Karpas-422 (cell line): Measurements from ENCODE around the gene H1-8. TPM values are rescaled to one million over a fixed set of nuclear protein-coding genes. Genes with fewer than 3 reads are reported as not detected.

Source experiments
- DNase-seq: peaks from one replicate; pipeline ENCODE4 v3.0.0-alpha.2; 2015
- H2AFZ ChIP-seq: fragments of 200-600 bp; sonication (generic); 2 replicates; pipeline ENCODE4 v1.6.1; 2014; ENCODE audit warnings: antibody characterized with exemption, low read length, mixed read lengths
- H3K27ac ChIP-seq: fragments of 200-600 bp; sonication (generic); 2 replicates; pipeline ENCODE4 v1.5.1; 2014; ENCODE audit warnings: mild to moderate bottlenecking, low read length, moderate library complexity
- H3K27me3 ChIP-seq: fragments of 200-600 bp; sonication (generic); 2 replicates; pipeline ENCODE4 v1.6.1; 2014; ENCODE audit warnings: low read length, mixed read lengths
- H3K36me3 ChIP-seq: fragments of 200-600 bp; sonication (generic); 2 replicates; pipeline ENCODE4 v1.6.1; 2014; ENCODE audit warnings: low read length, mixed read lengths; ENCODE audit not compliant: insufficient read depth
- H3K4me1 ChIP-seq: fragments of 200-600 bp; sonication (generic); 2 replicates; pipeline ENCODE4 v1.6.1; 2014; ENCODE audit warnings: mild to moderate bottlenecking, low read length, mixed read lengths
- H3K4me2 ChIP-seq: fragments of 200-600 bp; sonication (generic); 2 replicates; pipeline ENCODE4 v1.6.1; 2014; ENCODE audit warnings: low read length, low read depth, mild to moderate bottlenecking; ENCODE audit not compliant: poor library complexity, severe bottlenecking
- H3K4me3 ChIP-seq: fragments of 200-600 bp; sonication (generic); 2 replicates; pipeline ENCODE4 v1.5.1; 2014; ENCODE audit warnings: mild to moderate bottlenecking, antibody characterized with exemption, low read length, mixed read lengths
- H3K79me2 ChIP-seq: fragments of 200-600 bp; sonication (generic); 2 replicates; pipeline ENCODE4 v1.6.1; 2014; ENCODE audit warnings: mild to moderate bottlenecking, low read length, mixed read lengths
- H3K9ac ChIP-seq: fragments of 200-600 bp; sonication (generic); 2 replicates; pipeline ENCODE4 v1.6.0; 2014; ENCODE audit warnings: low read length
- H3K9me2 ChIP-seq: fragments of 200-600 bp; sonication (generic), shearing (Covaris generic); replicated peaks from 2 replicates; pipeline ENCODE4 v1.6.0; 2014; ENCODE audit warnings: mild to moderate bottlenecking, low read length, moderate library complexity; ENCODE audit not compliant: insufficient read depth
- H3K9me3 ChIP-seq: fragments of 300-700, 200-600 bp; sonication (generic); 2 replicates; pipeline ENCODE4 v1.6.1; 2014; ENCODE audit warnings: low read length, mixed read lengths
- H4K20me1 ChIP-seq: fragments of 200-600 bp; sonication (generic); 2 replicates; pipeline ENCODE4 v1.6.1; 2014; ENCODE audit warnings: mild to moderate bottlenecking, antibody characterized with exemption, low read length, low read depth; ENCODE audit not compliant: insufficient read depth
- total RNA-seq: library from RNA; depleted of rRNA; stranded (reverse); fragments of >200 nt; shearing (Covaris generic); gene quantifications from 2 replicates; pipeline ENCODE4 v1.2.3, GENCODE V29; 2014; ENCODE audit warnings: low replicate concordance

H1-8 gene
- total RNA-seq, 1 experiment from 2014 or later = not detected

GRCh38 chr3:129577366-129577765, 34.4 kb downstream of the H1-8 start:
- H2AFZ ChIP-seq = no peak overlapping the region
- no peaks in the 10 kb centered on the region for H3K9me3 ChIP-seq
- H3K79me2 ChIP-seq = no peaks in the 10 kb centered on the region
- DNase-seq = no peak
- H3K27ac ChIP-seq = no peak overlapping the region
- no peaks in the 10 kb centered on the region for H3K36me3 ChIP-seq
- H3K4me1 ChIP-seq = peaks cover 29% of the 10 kb centered on the region
- H3K9me2 ChIP-seq = no peaks in the 10 kb centered on the region
- no peak overlapping the region for H3K9ac ChIP-seq
- peaks cover 8% of the 10 kb centered on the region for H4K20me1 ChIP-seq
- no peaks in the 10 kb centered on the region for H3K27me3 ChIP-seq
- no peak overlapping the region; the same call in 1 of the 2 replicates for H3K4me3 ChIP-seq
- H3K4me2 ChIP-seq = peak overlapping the region; percentile 30

- Histone ChIP-seq H2AFZ (no peak overlapping the region), H3K36me3 (no peaks in the 10 kb centered on the region), H4K20me1 (peaks cover 14% of the 10 kb centered on the region), H3K27ac (no peak overlapping the region), H3K4me2 (peak overlapping the region; percentile 30), H3K9me3 (no peaks in the 10 kb centered on the region), H3K79me2 (no peaks in the 10 kb centered on the region), H3K4me3 (no peak overlapping the region; the same call in 1 of the 2 replicates), H3K27me3 (no peaks in the 10 kb centered on the region), H3K9ac (no peak overlapping the region), H3K9me2 (no peaks in the 10 kb centered on the region), H3K4me1 (peaks cover 36% of the 10 kb centered on the region)
- peak; percentile 77 for DNase-seq
These were observed 35.2 kb downstream of the H1-8 start for GRCh38 chr3:129577925-129578786.

GRCh38 chr3:129579991-129580390, 37.0 kb downstream of the H1-8 start:
- Histone ChIP-seq H3K4me1 (peaks cover 47% of the 10 kb centered on the region), H3K9ac (no peak overlapping the region), H4K20me1 (peaks cover 25% of the 10 kb centered on the region), H3K79me2 (no peaks in the 10 kb centered on the region), H3K27me3 (no peaks in the 10 kb centered on the region), H3K27ac (no peak overlapping the region), H2AFZ (no peak overlapping the region), H3K9me2 (no peaks in the 10 kb centered on the region), H3K4me2 (no peak overlapping the region), H3K36me3 (no peaks in the 10 kb centered on the region), H3K4me3 (no peak overlapping the region), H3K9me3 (no peaks in the 10 kb centered on the region)
- DNase-seq = no peak

GRCh38 chr3:129581623-129582022, 38.6 kb downstream of the H1-8 start:
- Histone ChIP-seq H3K4me3 (no peak overlapping the region), H3K9me3 (no peaks in the 10 kb centered on the region), H3K27me3 (no peaks in the 10 kb centered on the region), H3K4me1 (peaks cover 44% of the 10 kb centered on the region), H3K4me2 (no peak overlapping the region), H2AFZ (no peak overlapping the region), H3K9ac (no peak overlapping the region), H4K20me1 (peaks cover 25% of the 10 kb centered on the region), H3K36me3 (no peaks in the 10 kb centered on the region), H3K79me2 (no peaks in the 10 kb centered on the region), H3K27ac (no peak overlapping the region), H3K9me2 (no peaks in the 10 kb centered on the region)
- DNase-seq = no peak

GRCh38 chr3:129582799-129583198, 39.8 kb downstream of the H1-8 start:
- no peaks in the 10 kb centered on the region for H3K9me2 ChIP-seq
- H3K4me3 ChIP-seq = peak overlapping the region; percentile 16; the same call in 1 of the 2 replicates
- H3K79me2 ChIP-seq = no peaks in the 10 kb centered on the region
- no peak overlapping the region for H3K27ac ChIP-seq
- H4K20me1 ChIP-seq = peaks cover 25% of the 10 kb centered on the region
- H3K4me1 ChIP-seq = peaks cover 33% of the 10 kb centered on the region
- no peaks in the 10 kb centered on the region for H3K9me3 ChIP-seq
- H3K4me2 ChIP-seq = peak overlapping the region; percentile 46
- no peaks in the 10 kb centered on the region for H3K27me3 ChIP-seq
- no peak overlapping the region for H3K9ac ChIP-seq
- DNase-seq = no peak
- H3K36me3 ChIP-seq = no peaks in the 10 kb centered on the region
- no peak overlapping the region for H2AFZ ChIP-seq

- Histone ChIP-seq H3K9ac (peak overlapping the region; percentile 26; the same call in 1 of the 2 replicates), H4K20me1 (peaks cover 25% of the 10 kb centered on the region), H3K9me2 (no peaks in the 10 kb centered on the region), H3K4me2 (peak overlapping the region; percentile 46), H3K9me3 (no peaks in the 10 kb centered on the region), H3K4me3 (peak overlapping the region; percentile 27; the same call in 1 of the 2 replicates), H3K27me3 (no peaks in the 10 kb centered on the region), H3K36me3 (no peaks in the 10 kb centered on the region), H3K4me1 (peaks cover 29% of the 10 kb centered on the region), H3K27ac (no peak overlapping the region), H2AFZ (no peak overlapping the region), H3K79me2 (no peaks in the 10 kb centered on the region)
- peak; percentile 94 for DNase-seq
These were observed 40.3 kb downstream of the H1-8 start for GRCh38 chr3:129583289-129583688.

GRCh38 chr3:129584631-129585030, 41.7 kb downstream of the H1-8 start:
- DNase-seq = no peak
- no peaks in the 10 kb centered on the region for H3K27me3 ChIP-seq
- no peaks in the 10 kb centered on the region for H3K36me3 ChIP-seq
- H3K4me2 ChIP-seq = no peak overlapping the region
- no peak overlapping the region for H3K4me3 ChIP-seq
- peaks cover 24% of the 10 kb centered on the region for H3K4me1 ChIP-seq
- H3K9me2 ChIP-seq = no peaks in the 10 kb centered on the region
- no peak overlapping the region for H3K9ac ChIP-seq
- H4K20me1 ChIP-seq = peaks cover 25% of the 10 kb centered on the region
- H2AFZ ChIP-seq = no peak overlapping the region
- H3K27ac ChIP-seq = no peak overlapping the region
- H3K9me3 ChIP-seq = no peaks in the 10 kb centered on the region
- no peaks in the 10 kb centered on the region for H3K79me2 ChIP-seq

- H3K9me3 ChIP-seq = no peaks in the 10 kb centered on the region
- H3K27ac ChIP-seq = no peak overlapping the region
- H3K36me3 ChIP-seq = no peaks in the 10 kb centered on the region
- no peaks in the 10 kb centered on the region for H3K27me3 ChIP-seq
- H4K20me1 ChIP-seq = peaks cover 25% of the 10 kb centered on the region
- DNase-seq = no peak
- H2AFZ ChIP-seq = no peak overlapping the region
- H3K4me3 ChIP-seq = no peak overlapping the region
- H3K79me2 ChIP-seq = no peaks in the 10 kb centered on the region
- peaks cover 24% of the 10 kb centered on the region for H3K4me1 ChIP-seq
- H3K9ac ChIP-seq = no peak overlapping the region
- no peak overlapping the region for H3K4me2 ChIP-seq
- H3K9me2 ChIP-seq = no peaks in the 10 kb centered on the region
These were observed 43.1 kb downstream of the H1-8 start for GRCh38 chr3:129585949-129586657.
